Ovary (tissue), 9 donors: ENCODE measurements around the gene SLC39A11. TPM values are rescaled to one million over a fixed set of nuclear protein-coding genes. Genes with fewer than 3 reads are reported as not detected.

ENCODE experiments used
- DNase-seq, 5 donors: peaks; one replicate each; pipeline ENCODE4 v3.0.0-alpha.2; 2019 to 2020
- H3K27ac ChIP-seq, 2 donors: fragments of 200-600 bp; one replicate each; pipeline versions ENCODE4 v1.5.1 to v1.8.0; 2019 to 2022
- H3K27me3 ChIP-seq: fragments of 200-600 bp; one replicate; pipeline ENCODE4 v1.8.0; 2022
- H3K36me3 ChIP-seq: fragments of 200-600 bp; sonication (generic); one replicate; pipeline ENCODE4 v1.5.1; 2019
- H3K4me1 ChIP-seq: one replicate; pipeline ENCODE4 v1.8.1; 2013; ENCODE audit warnings: mild to moderate bottlenecking, moderate library complexity; ENCODE audit not compliant: insufficient read depth
- H3K4me3 ChIP-seq: fragments of 200-600 bp; sonication (generic); one replicate; pipeline ENCODE4 v1.5.1; 2017
- H3K9me3 ChIP-seq, 2 donors: fragments of 200-600 bp in 1 of 2; sonication (generic) in 1 of 2; one replicate each; pipeline versions ENCODE4 v1.5.1 to v1.8.1; 2013 to 2019; ENCODE audit warnings: mild to moderate bottlenecking in 1 of 2, moderate library complexity in 1 of 2
- EP300 ChIP-seq: sonication (generic); formaldehyde crosslinking; IDR thresholded peaks from one replicate; pipeline ENCODE4 v1.6.1; 2017; ENCODE audit warnings: antibody characterized with exemption
- POLR2A ChIP-seq: fragments of 450-650 bp; IDR thresholded peaks from one replicate; pipeline ENCODE4 v1.6.1; 2017; ENCODE audit warnings: antibody characterized with exemption, mild to moderate bottlenecking, moderate library complexity
- WGBS, 3 donors: extraction: QIAGEN DNeasy Blood & Tissue Kit in 1 of 3; methylation state at CpG; one replicate each; pipeline versions ENCODE4 v1.1.5 to v1.1.7; 2013 to 2017; 5-methylcytosine and 5-hydroxymethylcytosine counted together
- intact Hi-C, 4 donors: fragments of 100-400 bp; cut with DNase I; formaldehyde crosslinking; loops; one replicate each; pipeline versions ENCODE4 v1.11.0 to v1.15.1; 2022 to 2023
- polyA plus RNA-seq, 2 donors: library from polyadenylated mRNA; stranded (reverse); fragments of 200-250 nt in 1 of 2; fragments of 350-450 nt in 1 of 2; fragmentation: Illumina TruSeq in 1 of 2; extraction: RNeasy Lipid Tissue Mini Kit (QIAGEN cat#74804) in 1 of 2; gene quantifications; one replicate each; pipeline ENCODE4 v1.2.3, GENCODE V29; 2013 to 2014
- total RNA-seq, 7 donors: library from RNA; depleted of rRNA in 2 of 7; stranded (reverse); fragments of >200 nt in 2 of 7; fragmentation: NEBNext Ultra II Directional in 3 of 7; extraction: Animal tissue kit (Norgen Biotek cat#: 25700) in 3 of 7; gene quantifications; one replicate each; pipeline versions ENCODE4 v1.1.0 to v1.2.4, GENCODE V29; 2016 to 2023
- TF ChIP-seq, protein P1 (sequence below), 3 donors: fragments of 450-650 bp in 2 of 3; fragments of 200-600 bp in 1 of 3; IDR thresholded peaks; one replicate each; pipeline versions ENCODE4 v1.5.1 to v1.8.0; 2016 to 2022; ENCODE audit warnings: antibody characterized with exemption in 3 of 3, mild to moderate bottlenecking in 1 of 3
- donor health status: DM: no; HTN: no; CAD: no; lungs with moderate emphysema.
- donor health status: DM: no; HTN: no; CAD: no.
- donor health status: Bipolar disorder and iron deficiency.
- donor health status: DM: yes; HTN: yes; CAD: no.
- donor health status: DM: no; HTN: no; CAD: no.
- donor health status: DM: yes; HTN: yes; CAD: no.

Gene SLC39A11
- total and polyA plus RNA-seq, 9 donors: 4.0 to 21.2 (median 10.1) TPM

DNA sequence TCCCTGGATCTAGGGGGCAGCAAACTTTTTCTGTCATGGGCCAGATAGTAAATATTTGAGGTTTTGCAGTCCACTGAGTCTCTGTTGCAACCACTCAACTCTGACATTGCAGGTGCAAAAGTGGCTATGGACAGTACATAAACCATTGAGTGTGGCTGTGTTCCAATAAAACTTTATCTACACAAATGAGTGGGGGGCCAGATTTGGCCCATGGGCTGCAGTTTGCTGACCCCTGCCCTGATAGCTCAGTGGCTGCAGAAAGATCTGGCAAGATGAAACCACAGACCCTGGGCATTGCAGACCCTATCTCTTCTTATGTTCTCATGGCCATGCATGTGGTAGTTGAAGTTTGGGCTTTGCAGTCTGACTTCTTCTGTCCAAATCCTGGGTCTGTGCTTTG is 440.5 kb downstream of the SLC39A11 start:
- intact Hi-C loops: no loop called here
- H3K27me3 ChIP-seq: no peaks in the 10 kb centered on the region
- no peak overlapping the region for H3K4me3 ChIP-seq
- no peaks in the 10 kb centered on the region for H3K9me3 ChIP-seq
- no peaks in the 10 kb centered on the region for H3K4me1 ChIP-seq
- TF ChIP-seq, protein P1, sequence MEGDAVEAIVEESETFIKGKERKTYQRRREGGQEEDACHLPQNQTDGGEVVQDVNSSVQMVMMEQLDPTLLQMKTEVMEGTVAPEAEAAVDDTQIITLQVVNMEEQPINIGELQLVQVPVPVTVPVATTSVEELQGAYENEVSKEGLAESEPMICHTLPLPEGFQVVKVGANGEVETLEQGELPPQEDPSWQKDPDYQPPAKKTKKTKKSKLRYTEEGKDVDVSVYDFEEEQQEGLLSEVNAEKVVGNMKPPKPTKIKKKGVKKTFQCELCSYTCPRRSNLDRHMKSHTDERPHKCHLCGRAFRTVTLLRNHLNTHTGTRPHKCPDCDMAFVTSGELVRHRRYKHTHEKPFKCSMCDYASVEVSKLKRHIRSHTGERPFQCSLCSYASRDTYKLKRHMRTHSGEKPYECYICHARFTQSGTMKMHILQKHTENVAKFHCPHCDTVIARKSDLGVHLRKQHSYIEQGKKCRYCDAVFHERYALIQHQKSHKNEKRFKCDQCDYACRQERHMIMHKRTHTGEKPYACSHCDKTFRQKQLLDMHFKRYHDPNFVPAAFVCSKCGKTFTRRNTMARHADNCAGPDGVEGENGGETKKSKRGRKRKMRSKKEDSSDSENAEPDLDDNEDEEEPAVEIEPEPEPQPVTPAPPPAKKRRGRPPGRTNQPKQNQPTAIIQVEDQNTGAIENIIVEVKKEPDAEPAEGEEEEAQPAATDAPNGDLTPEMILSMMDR (IDR thresholded peaks at IDR 0.05): no peak
- TF ChIP-seq EP300 (no peak), POLR2A (no peak)
- H3K36me3 ChIP-seq: no peaks in the 10 kb centered on the region
- H3K27ac ChIP-seq: no peak overlapping the region
- no peak for DNase-seq

DNA sequence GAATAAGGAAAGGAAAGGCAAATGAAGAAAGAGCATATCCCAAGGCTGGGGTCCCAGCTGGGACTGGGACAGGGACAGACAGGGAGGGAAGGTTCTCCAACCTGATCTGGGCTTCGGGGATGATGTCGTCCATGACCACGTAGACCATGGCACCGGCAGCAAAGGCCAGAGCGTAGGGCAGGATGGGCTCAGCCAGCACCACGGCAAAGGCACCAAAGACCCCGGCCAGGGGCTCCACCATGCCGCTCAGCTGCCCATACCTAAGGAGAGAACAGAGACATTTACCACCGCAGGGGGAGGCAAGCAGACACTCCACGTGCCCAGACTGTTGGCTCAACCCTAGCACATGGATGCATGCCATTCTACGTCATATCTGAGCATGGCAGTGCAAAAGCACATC is 443.8 kb downstream of the SLC39A11 start:
- DNase-seq: no peak
- no peaks in the 10 kb centered on the region for H3K4me1 ChIP-seq
- no peak overlapping the region for H3K4me3 ChIP-seq
- no peaks in the 10 kb centered on the region for H3K36me3 ChIP-seq
- intact Hi-C loops: no loop called here
- no peaks in the 10 kb centered on the region for H3K9me3 ChIP-seq
- H3K27ac ChIP-seq: no peak overlapping the region
- TF ChIP-seq, protein P1 (IDR thresholded peaks at IDR 0.05): no peak
- TF ChIP-seq EP300 (no peak), POLR2A (no peak)
- 93 to 97% (median 94%) methylated on average over 11 of the region's 11 CpGs for WGBS, 3 donors
- no peaks in the 10 kb centered on the region for H3K27me3 ChIP-seq

DNA sequence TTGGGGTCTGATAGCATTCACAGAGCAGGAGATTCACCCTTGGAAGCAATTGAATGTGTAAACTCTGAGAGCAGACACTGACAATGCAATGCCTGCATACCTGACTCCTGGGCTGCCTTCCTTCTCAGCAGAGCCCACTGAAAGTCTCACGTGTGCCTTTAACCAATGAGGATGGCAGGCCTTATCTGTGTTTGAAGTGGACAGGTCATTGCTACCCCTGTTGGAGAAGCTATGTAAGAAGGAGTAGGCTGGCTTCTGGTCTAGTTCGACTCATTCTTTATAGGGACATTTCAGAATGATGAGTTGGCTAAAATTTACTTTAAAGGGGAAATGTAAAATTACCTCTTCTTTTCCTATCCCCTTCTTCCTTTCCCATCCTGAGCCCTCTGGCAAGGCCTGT is 446.3 kb downstream of the SLC39A11 start:
- H3K36me3 ChIP-seq: no peaks in the 10 kb centered on the region
- H3K4me3 ChIP-seq: no peak overlapping the region
- 67 to 72% (median 71%) methylated on average over 2 of the region's 2 CpGs for WGBS, 3 donors
- H3K27ac ChIP-seq: no peak overlapping the region
- TF ChIP-seq EP300 (no peak), POLR2A (no peak)
- TF ChIP-seq, protein P1 (IDR thresholded peaks at IDR 0.05): no peak
- H3K27me3 ChIP-seq: no peaks in the 10 kb centered on the region
- no peaks in the 10 kb centered on the region for H3K4me1 ChIP-seq
- H3K9me3 ChIP-seq: peaks cover 0 to 3% of the 10 kb centered on the region in 2 donors
- no peak for DNase-seq
- intact Hi-C loops: no loop called here

GRCh38 chr17:72644492-72644891 is 448.0 kb downstream of the SLC39A11 start:
- Histone ChIP-seq H3K27ac (no peak overlapping the region), H3K36me3 (no peaks in the 10 kb centered on the region), H3K27me3 (no peaks in the 10 kb centered on the region), H3K4me3 (no peak overlapping the region), H3K4me1 (no peaks in the 10 kb centered on the region), H3K9me3 (peaks cover 0 to 3% of the 10 kb centered on the region in 2 donors)
- WGBS, 3 donors: 79 to 84% (median 82%) methylated on average over 4 of the region's 4 CpGs
- DNase-seq: no peak
- TF ChIP-seq, protein P1 (IDR thresholded peaks at IDR 0.05): no peak
- TF ChIP-seq POLR2A: no peak
- no peak for TF ChIP-seq EP300
- intact Hi-C loops: no loop called here
